HepG2 (cell line): ENCODE measurements around the gene BBS9. TPM values are rescaled to one million over a fixed set of nuclear protein-coding genes. Genes with fewer than 3 reads are reported as not detected.

Source experiments
- BORCS8-MEF2B ChIP-seq: sonication (generic); formaldehyde crosslinking; IDR thresholded peaks from 2 replicates; pipeline ENCODE4 v1.8.0; 2022; ENCODE audit warnings: mild to moderate bottlenecking, missing genetic modification reagents
- CBX5 ChIP-seq: sonication (generic); formaldehyde crosslinking; IDR thresholded peaks from 2 replicates; pipeline ENCODE4 v1.4.0; 2020; ENCODE audit warnings: missing genetic modification reagents, borderline replicate concordance
- CTCF ChIP-seq: sonication (generic); formaldehyde crosslinking; IDR thresholded peaks from 2 replicates; pipeline ENCODE4 v1.5.0; 2020; ENCODE audit warnings: mild to moderate bottlenecking, missing genetic modification reagents, moderate library complexity
- ERF ChIP-seq: IDR thresholded peaks from 2 replicates; pipeline ENCODE4 v1.6.1; 2018; ENCODE audit warnings: missing biosample characterization, missing genetic modification reagents
- ETV6 ChIP-seq: sonication (generic); formaldehyde crosslinking; conservative IDR thresholded peaks from 2 replicates; pipeline ENCODE4 v1.4.0; 2020; ENCODE audit warnings: missing genetic modification reagents
- MED1 ChIP-seq: sonication (generic); formaldehyde crosslinking; IDR thresholded peaks from 2 replicates; pipeline ENCODE4 v1.4.0; 2020; ENCODE audit warnings: missing genetic modification reagents
- MLXIP ChIP-seq: sonication (generic); formaldehyde crosslinking; IDR thresholded peaks from 2 replicates; pipeline ENCODE4 v1.9.0; 2021; ENCODE audit warnings: missing genetic modification reagents, borderline replicate concordance
- POGZ ChIP-seq: sonication (generic); formaldehyde crosslinking; IDR thresholded peaks from 2 replicates; pipeline ENCODE4 v1.4.0; 2020; ENCODE audit warnings: mild to moderate bottlenecking, missing genetic modification reagents
- RBFOX2 ChIP-seq: fragments of 200-400 bp; formaldehyde crosslinking; IDR thresholded peaks from 2 replicates; pipeline ENCODE4 v1.6.1; 2017; ENCODE audit warnings: low read depth, mild to moderate bottlenecking, low read length
- RBM39 ChIP-seq: fragments of 200-400 bp; formaldehyde crosslinking; IDR thresholded peaks from one replicate; pipeline ENCODE4 v1.6.1; 2018; ENCODE audit warnings: antibody characterized with exemption, mild to moderate bottlenecking, low read depth, low read length; ENCODE audit not compliant: poor library complexity, severe bottlenecking
- RFXAP ChIP-seq: sonication (generic); formaldehyde crosslinking; IDR thresholded peaks from 2 replicates; pipeline ENCODE4 v1.4.0; 2020; ENCODE audit warnings: missing genetic modification reagents, borderline replicate concordance
- SMC3 ChIP-seq: IDR thresholded peaks from 2 replicates; pipeline ENCODE4 v1.6.1; 2011; ENCODE audit warnings: low read length, improper control_type of control experiment
- SOX13 ChIP-seq, 3 experiments: fragments of 450-650 bp in 1 of 3; sonication (generic) in 1 of 3; formaldehyde crosslinking in 1 of 3; IDR thresholded peaks in 2 of 3; conservative IDR thresholded peaks in 1 of 3; 2 replicates each; pipeline versions ENCODE4 v1.5.0 to v1.6.1; 2016 to 2020; ENCODE audit warnings: antibody characterized with exemption in 1 of 3, mild to moderate bottlenecking in 1 of 3, missing compliant biosample characterization in 1 of 3, missing genetic modification reagents in 1 of 3, moderate library complexity in 1 of 3
- TP53 ChIP-seq: sonication (generic); formaldehyde crosslinking; conservative IDR thresholded peaks from 2 replicates; pipeline ENCODE4 v1.4.0; 2020; ENCODE audit warnings: missing genetic modification reagents
- ZBED4 ChIP-seq: sonication (generic); formaldehyde crosslinking; IDR thresholded peaks from 2 replicates; pipeline ENCODE4 v1.4.0; 2020; ENCODE audit warnings: missing genetic modification reagents, borderline replicate concordance
- ZEB1 ChIP-seq: IDR thresholded peaks from 2 replicates; pipeline ENCODE4 v1.6.1; 2012; ENCODE audit warnings: mild to moderate bottlenecking, low read depth, inconsistent platforms; ENCODE audit not compliant: insufficient replicate concordance
- ZFP90 ChIP-seq: sonication (generic); formaldehyde crosslinking; IDR thresholded peaks from 2 replicates; pipeline ENCODE4 v1.8.0; 2022; ENCODE audit warnings: missing genetic modification reagents, mild to moderate bottlenecking, inconsistent platforms, borderline replicate concordance
- ZNF446 ChIP-seq: sonication (generic); formaldehyde crosslinking; IDR thresholded peaks from 2 replicates; pipeline ENCODE4 v1.5.0; 2020; ENCODE audit warnings: mild to moderate bottlenecking, missing genetic modification reagents
- ZNF546 ChIP-seq: sonication (generic); formaldehyde crosslinking; conservative IDR thresholded peaks from 2 replicates; pipeline ENCODE4 v1.8.1; 2023; ENCODE audit warnings: mild to moderate bottlenecking, missing genetic modification reagents
- ZNF598 ChIP-seq: sonication (generic); formaldehyde crosslinking; IDR thresholded peaks from 2 replicates; pipeline ENCODE4 v1.5.1; 2020; ENCODE audit warnings: mild to moderate bottlenecking, missing genetic modification reagents, borderline replicate concordance
- polyA plus RNA-seq, 8 experiments: library from polyadenylated mRNA; depleted of rRNA in 3 of 8; stranded (reverse) in 7 of 8; unstranded in 1 of 8; fragments of >200 nt; fragmentation: Illumina TruSeq in 4 of 8; extraction: Trizol in 4 of 8; gene quantifications; 2 replicates each; pipeline versions ENCODE4 v1.2.1 to v1.2.3, GENCODE V29; 2011 to 2016; ENCODE audit warnings: low read depth in 4 of 8, missing spikeins in 1 of 8, mixed read lengths in 1 of 8; ENCODE audit not compliant: insufficient read depth in 1 of 8
- total RNA-seq, 5 experiments: library from RNA; depleted of rRNA; stranded (reverse); fragments of >200 nt; fragmentation: Illumina TruSeq; extraction: Trizol; gene quantifications; 2 replicates each; pipeline ENCODE4 v1.2.3, GENCODE V29; 2016; ENCODE audit warnings: low read depth in 1 of 5

BBS9 gene
- total and polyA plus RNA-seq, 2 of the 13 experiments (the other 11 are each of a cell fraction or from before 2014, with no cell fraction given) = 5.1 to 7.8 TPM

GRCh38 chr7:33109005-33109757, 20.2 kb upstream of the BBS9 start, which contains the start of gene RP9 (continued):
- TF ChIP-seq ZBED4 (CRISPR knock-in tag) (peak; percentile 87; the same call in 1 of the 2 replicates), ZNF598 (0 out of 2 replicates have a peak, but pooled peaks have one; percentile 43), CTCF (CRISPR knock-in tag) (peak; percentile 76), ZFP90 (no peak), RFXAP (CRISPR knock-in tag) (peak; percentile 29; the same call in 1 of the 2 replicates), MLXIP (CRISPR knock-in tag) (no peak), ETV6 (CRISPR knock-in tag) (0 out of 2 replicates have a peak, but pooled peaks have one; percentile 27), BORCS8-MEF2B (CRISPR knock-in tag) (peak; percentile 34; the same call in 1 of the 2 replicates), ERF (CRISPR knock-in tag) (peak; percentile 26; the same call in 1 of the 2 replicates), MED1 (CRISPR knock-in tag) (0 out of 2 replicates have a peak, but pooled peaks have one; percentile 13), ZNF446 (CRISPR knock-in tag) (no peak), ZNF546 (0 out of 2 replicates have a peak, but pooled peaks have one; percentile 39), RBM39 (peak; percentile 89), ZEB1 (peak; percentile 32), TP53 (CRISPR knock-in tag) (no peak), SMC3 (no peak), POGZ (peak; percentile 87), SOX13 (IDR thresholded peaks at IDR 0.05) (no peak), SOX13 (CRISPR knock-in tag; conservative IDR thresholded peaks at IDR 0.05 in 1 of 2, IDR thresholded peaks at IDR 0.05 in 1 of 2) (0 out of 4 replicates have a peak, but pooled peaks of 1 of the 2 experiments have one; percentile 22), RBFOX2 (peak; percentile 85), CBX5 (CRISPR knock-in tag) (peak; percentile 73; the same call in 1 of the 2 replicates)
